GM21786 (cell line): Measurements from ENCODE around the gene URI1.
"Not testable (repeated sequence)": the region's sequence is repeated elsewhere in the genome, so short reads cannot be mapped to it uniquely, and the experiment has no call there.

Experiments
- ATAC-seq: cut with Tn5 transposase; IDR thresholded peaks from one replicate; pipeline ENCODE4 v1.9.1; 2021; ENCODE audit not compliant: unreplicated experiment

Gene URI1

DNA sequence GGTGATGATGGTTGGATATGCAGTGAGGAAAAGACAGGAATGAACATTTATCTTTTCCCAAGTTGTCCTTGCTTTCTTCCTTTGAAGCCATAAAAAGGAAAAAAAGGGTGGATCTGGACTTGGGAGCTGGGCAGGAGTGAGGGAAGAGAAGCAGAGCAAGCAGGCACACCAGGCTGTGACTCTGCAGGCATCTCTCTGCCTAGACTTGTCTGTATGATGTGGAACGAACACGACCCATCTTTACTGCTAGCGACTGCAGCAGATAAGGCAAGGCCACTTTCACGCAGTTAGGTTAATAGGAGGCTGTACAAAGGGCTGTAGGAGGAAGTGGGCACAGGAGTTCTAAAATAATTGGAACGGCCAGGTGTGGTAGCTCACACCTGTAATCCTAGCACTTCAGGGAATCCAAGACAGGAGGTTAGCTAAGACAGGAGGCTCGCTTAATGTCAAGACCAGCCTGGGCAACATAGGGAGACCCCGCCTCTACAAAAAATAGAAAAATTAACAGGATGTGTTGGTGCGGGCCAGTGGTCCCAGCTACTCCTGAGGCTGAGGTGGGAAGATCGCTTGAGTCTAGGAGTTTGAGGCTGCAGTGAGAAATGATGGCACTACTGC, 961 bp upstream of the URI1 start:
- ATAC-seq: no peak

DNA sequence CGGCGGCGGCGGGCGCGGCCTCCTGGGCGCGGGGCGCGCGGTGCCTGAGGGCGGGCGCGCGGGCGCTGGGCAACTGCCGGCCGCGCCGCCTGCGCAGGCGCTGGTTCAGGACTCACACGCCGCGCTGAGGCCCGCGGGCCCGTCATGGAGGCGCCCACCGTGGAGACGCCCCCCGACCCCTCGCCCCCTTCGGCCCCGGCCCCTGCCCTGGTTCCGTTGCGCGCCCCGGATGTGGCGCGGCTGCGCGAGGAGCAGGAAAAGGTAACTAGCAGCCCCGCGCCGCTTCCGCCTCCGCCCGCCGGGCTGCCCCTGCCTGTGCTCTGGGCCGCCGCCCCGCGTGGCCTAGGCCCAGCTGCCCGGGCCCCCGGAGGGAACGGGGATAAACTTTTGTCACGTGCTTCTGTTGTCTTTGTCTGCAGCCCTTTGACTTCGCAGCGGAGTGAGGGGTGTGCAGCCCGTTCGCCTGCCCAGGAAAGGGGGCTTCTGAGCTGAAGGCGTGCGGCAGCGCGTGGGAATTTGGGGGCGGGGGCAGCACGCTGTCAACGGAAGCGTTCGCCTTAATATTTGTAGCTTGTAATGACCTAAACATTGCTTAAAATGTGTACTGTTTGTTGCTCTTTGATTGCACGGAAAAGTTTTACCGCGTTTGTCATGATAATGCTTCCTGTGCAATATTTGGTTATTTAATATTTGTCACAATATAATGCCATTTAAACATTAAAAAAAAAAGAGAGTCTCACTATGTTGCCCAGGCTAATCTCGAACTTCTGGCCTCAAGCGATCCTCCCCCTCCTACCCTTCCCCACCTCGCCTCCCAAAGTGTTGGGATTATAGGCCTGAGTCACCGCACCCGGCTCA, 594 bp downstream of the URI1 start:
- peak; percentile 68 for ATAC-seq

DNA sequence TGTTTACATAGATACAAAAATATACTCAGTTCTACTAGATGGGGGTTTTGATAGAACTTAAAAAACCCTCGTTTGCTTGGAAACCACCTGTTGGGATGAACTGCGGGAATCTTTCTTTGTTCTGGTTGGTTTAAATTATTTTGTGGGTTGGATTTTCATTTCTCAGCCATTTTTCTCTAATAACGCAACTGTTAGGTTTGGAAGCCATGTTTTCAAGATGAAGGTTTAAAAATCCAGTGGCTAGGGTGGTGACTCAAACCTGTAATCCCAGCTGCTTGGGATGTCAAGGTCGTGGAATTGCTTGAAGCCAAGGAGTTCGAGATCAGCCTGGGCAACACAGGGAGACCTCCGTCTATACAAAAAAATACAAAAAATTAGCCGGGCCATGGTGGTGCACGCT, 1.6 kb downstream of the URI1 start:
- no peak for ATAC-seq

DNA sequence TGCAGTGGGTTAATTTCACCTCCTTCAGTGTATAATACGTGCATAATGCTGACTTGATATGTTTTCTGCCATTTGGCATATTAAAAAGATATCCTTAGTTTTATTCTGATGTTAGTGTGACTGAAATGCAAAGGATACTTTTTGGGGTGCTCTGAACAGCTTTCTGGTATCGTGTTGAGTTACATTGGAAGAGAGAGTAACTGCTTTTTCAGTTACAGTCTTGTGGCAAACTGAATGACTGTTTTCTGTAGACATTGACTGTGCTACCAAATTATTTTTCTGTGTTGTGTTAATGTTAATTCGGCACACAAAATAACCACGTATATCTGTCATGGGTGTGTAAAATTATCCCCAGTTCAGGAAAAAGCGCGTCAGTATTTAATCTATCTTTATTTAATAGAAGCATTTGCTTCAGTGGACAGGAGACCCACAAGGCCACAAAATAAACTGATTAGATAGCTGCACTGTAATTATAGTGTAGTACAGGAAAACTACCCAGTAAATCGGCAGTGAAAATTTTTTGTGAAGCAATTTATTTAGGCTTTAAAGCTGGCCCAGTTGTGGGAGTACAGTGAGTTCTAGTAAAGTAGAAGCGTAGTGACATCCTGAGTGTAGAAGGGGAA, 2.5 kb downstream of the URI1 start:
- ATAC-seq: no peak

DNA sequence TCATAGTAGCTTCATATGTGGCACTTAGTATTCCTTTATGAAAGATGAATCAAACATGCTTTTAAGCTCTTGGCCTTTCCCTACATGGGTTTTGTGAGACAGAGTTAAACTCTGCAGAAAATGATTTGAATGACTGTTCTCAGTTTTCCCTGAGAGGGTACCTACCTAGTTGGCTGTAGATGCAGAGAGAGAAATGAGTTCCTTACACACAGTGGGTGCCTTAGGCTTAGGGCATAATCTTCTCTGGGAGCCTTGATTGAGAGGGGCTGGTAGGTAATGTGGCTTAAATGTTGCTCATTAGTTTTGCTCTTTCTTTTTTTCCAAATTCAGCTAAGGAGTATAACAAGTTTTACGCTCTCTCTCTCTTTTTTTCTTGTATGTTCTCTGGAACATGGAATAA, 3.0 kb downstream of the URI1 start:
- no peak for ATAC-seq

DNA sequence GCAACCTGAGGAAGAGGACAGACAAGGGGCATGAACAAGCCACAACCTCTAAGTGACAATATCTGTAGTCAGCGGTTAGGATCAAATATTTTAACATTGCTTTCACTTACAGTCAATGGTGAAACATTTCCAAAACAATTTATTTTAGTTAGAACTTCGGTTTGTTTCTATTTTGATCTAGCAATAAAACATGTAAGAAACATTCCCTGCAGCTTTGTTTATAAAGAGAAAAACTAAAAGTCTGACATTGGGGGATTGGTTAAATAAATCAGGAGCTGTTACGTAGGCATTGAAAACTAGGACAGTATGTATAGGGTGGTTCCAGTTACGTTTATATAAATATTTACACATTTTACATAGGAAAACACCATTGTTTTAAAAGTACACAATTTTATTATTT, 3.4 kb downstream of the URI1 start:
- ATAC-seq: no peak

DNA sequence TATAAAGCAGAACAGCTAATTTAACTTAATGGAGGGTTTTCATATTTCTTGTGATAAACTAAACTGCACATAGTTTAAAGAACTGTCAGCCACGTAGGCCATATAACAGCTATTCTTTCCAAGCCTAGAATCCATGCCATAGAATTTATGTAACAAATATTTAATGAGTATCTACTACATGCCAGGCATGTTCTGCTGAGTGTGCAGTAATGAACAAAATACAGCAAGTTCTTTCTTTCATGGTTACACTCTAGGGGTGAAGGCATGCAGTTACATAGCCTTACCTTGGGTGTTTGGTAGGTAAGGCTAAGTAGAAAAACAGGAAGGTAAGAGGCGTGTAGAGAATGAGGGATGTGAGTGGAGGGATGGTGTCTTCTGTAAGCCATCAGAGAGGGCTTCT, 4.6 kb downstream of the URI1 start:
- ATAC-seq: no peak

DNA sequence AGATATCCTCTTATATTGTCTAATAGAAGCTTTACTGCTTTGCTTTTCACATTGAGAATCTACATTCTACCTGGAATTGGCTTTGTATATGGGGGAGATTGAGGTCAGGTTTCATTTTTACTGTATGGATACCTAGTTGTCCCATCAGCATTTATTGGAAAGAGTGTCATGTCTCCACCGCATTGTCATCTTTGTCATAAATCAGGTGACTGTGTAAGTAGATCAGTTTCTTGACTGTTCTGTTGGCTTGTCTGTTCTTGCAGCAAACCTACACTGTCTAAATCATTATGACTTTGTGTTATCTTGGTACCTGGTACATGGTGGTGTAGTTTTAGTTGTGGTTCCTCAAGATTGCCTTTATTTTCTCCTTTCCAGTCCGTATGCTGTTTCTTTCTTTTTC, 5.8 kb downstream of the URI1 start:
- no peak for ATAC-seq

DNA sequence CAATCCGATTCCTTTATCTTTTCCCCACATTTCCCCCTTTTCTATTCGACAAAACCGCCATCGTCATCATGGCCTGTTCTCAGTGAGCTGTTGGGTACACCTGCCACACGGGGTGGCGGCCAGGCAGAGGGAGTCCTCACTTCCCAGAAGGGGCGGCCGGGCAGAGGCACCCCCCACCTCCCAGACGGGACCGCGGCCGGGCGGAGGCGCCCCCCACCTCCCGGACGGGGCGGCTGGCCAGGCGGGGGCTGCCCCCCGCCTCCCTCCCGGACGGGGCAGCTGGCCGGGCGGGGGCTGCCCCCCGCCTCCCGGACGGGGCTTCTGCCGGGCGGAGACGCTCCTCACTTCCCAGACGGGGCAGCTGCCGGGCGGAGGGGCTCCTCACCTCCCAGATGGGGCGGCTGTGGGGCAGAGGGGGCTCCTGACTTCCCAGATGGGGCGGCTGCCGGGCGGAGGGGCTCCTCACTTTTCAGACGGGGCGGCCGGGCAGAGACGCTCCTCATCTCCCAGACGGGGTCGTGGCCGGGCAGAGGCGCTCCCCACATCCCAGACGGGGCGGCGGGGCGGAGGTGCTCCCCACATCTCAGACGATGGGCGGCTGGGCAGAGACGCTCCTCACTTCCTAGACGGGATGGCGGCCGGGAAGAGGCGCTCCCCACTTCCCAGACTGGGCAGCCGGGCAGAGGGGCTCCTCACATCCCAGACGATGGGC, 6.9 kb downstream of the URI1 start:
- not testable (repeated sequence) for ATAC-seq

DNA sequence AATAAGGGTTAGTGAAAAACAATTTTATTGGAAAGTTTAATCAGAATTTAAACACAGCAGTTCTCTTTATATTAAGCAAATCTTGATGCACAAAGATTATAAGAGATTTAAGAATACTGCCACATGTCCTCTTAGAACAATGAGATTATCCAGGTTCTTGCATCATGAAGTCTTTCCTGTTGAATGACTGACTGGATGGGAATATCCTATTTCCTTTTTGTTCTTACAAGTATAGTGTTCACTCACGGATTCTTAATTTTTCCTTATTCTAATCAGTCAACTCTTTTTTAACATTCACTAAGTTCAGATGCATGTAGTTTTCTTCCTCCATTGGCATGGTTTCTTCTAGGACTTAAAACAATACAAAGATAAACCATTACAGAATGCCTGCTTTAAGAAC, 10.1 kb downstream of the URI1 start:
- ATAC-seq: no peak

DNA sequence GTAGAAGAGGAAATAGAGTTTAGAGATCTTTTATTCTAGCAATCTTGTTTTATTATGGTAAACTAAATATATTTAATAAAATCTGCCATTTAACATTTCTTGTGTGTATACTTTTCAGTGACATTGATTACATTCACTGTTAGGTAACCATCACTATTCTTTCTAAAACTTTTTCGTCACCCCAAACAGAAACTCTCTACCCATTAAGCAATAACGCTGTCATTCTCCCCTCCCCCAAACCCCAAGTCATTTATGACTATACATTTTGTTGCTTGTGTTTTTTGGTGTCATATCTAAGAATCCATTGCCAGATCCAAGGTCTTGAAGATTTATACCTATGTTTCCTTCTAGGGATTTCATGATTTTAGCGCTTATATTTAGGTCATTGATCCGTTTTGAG, 10.6 kb downstream of the URI1 start:
- ATAC-seq: no peak

DNA sequence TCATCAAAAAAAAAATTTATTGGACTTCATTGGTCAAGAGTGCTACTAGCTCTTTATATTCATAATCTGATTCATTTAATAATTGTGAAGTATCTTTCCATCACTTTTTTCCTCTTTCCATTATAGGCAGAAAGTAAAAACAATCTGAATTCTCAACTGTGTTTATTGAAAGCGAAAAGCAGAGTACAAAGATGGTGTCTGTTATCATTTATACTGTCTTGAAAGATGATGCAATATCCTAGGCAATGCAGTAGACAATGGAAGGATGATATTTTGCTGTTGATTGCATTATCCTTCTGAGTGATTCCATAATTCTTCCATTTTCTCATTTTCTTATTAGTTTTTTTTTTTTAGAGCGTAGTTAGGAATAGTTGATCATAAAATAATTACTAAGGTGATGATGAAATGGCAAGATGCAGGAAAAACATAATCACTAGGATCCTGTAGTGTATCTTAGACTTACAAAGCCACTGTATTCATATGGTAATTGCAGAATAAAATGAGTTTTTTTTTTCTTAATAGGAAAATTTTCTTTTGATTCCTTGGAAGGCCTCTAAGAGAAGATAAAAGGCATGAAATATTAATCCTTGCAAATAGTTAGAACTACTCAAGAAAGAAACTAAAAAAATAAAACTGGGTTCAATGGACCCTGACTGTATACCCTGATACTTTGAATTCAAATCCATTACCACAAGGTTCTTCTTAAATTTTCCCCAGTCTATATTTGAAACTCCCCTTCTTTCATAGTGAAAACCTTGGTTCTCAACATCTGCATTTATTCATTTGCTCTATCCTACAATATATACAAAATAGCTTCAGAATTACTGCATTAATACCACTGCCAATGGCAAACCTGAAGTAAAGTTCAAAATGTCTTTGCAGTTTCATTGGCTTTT, 11.6 kb downstream of the URI1 start:
- no peak for ATAC-seq

DNA sequence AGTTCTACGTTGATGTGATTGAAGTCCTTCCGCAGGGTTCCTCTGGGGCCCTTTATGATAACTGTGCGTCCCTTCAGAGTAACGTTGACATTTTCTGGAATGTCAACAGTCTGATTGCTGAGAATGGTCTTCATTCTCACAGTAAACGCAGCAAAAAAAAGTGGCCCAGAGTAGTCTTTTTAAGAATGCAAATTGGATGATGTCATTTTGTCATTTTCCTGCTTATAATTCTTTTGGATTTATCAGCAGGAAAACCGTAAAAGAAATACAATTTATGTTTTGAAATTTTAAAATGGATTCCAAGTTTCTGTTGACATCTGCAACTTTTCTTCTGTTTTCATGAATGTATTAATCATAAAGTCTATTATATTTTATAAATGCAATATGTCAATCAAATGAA, 14.8 kb downstream of the URI1 start:
- no peak for ATAC-seq

DNA sequence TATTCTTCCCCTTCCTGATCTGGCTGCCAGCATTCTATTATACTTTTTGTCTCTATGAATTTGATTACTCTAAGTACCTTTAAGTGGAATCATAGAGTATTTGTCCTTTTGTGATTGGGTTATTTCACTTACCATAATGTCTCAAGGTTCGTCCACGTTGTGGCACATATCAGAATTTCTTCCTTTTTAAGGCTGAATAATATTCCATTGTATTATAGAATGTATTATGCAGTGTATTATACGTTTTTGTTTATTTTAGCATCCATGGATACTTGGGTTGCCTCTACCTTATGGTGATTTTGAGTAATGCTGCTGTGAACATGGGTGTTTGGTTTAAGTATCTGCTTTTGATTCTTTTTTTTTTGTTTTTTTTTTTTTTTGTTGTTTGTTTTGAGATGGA, 19.3 kb downstream of the URI1 start:
- no peak for ATAC-seq

DNA sequence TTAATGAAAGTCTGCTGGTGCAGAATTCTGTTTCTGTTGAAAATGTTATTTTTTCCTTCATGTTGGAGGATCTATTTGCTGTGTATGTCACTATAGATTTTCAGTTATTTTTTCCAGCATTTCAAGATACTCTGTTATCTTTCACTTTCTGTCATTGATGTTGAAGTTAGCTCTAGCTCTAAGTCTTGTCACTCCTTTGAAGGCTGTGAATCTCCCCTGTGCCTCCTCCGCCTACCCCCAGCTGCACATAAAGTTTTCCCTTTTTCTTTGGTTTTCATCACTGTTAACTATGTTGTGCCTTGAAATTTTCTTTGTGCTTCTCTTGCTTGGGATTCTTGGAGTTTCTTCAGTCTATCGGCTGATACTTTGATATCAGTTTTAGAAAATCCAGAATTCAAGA, 20.8 kb downstream of the URI1 start:
- ATAC-seq: no peak

DNA sequence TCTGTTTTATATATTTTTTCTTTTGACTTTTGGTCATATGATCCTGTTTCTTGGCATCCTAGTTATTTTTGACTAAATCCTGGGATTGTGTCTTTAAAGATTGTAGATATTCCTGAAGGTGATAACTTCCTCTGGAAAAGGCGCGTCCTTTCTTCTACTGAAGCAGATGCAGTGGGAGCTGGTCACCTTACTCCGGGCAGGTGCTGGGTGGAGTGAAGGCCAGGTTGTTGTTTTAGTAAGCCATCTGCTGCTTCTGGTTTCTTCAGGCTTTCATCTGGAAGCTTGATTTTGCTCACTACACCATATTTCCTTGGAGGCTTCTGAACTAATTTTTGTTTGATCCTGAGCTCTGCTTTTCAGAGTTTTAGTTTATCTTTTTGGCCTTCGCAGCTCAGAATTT, 21.5 kb downstream of the URI1 start:
- ATAC-seq: no peak

DNA sequence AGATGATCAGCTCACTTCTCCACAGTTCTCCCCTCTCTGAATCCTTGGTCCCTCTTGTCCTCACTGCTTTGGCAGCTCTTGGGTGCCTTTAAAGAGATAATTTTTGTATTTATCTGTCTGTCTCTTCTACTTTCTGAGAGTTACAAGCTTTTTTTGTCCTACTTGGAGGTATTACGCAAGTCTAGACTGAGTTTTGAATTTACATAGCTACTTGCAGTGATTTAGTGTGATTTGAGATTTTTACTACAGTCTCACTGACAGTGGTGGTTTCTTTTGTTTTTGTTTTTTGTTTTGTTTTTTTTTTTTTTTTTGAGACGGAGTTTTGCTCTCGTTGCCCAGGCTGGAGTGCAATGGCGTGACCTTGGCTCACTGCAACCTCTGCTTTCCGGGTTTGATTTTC, 22.1 kb downstream of the URI1 start:
- no peak for ATAC-seq

DNA sequence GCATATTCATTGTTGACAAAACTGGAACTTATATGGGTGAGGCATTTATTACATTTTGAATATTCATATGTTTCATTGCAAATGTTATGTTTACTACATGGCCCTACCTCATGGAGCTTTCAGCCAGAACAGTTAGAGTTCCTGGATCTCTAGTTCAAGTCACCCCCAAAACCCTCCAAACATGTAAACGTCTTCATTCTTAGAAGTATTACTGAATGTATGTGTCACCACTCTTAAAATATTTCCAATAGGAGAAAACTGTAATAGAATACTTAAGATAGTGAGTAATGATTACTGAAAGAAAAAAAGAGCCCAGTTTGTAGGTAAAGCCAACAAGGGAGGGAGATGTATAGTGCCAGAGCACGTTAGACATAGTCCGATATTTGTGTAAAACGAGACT, 23.5 kb downstream of the URI1 start:
- ATAC-seq: no peak

DNA sequence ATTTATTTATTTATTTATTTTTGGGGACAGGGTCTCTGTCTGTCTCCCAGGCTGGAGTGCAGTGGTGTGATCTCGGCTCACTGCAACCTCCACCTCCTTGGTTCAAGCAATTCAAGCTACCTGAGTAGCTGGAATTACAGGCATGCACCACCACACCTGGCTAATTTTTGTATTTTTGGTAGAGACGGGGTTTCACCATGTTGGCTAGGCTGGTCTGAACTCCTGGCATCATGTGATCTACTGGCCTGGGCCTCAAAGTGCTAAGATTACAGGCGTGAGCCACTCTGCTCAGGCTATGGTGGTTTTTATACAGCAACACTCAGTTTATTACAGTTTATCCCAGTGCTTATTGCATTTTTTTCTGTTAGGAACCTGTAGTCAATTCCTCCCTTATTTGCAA, 24.1 kb downstream of the URI1 start:
- not testable (repeated sequence) for ATAC-seq

DNA sequence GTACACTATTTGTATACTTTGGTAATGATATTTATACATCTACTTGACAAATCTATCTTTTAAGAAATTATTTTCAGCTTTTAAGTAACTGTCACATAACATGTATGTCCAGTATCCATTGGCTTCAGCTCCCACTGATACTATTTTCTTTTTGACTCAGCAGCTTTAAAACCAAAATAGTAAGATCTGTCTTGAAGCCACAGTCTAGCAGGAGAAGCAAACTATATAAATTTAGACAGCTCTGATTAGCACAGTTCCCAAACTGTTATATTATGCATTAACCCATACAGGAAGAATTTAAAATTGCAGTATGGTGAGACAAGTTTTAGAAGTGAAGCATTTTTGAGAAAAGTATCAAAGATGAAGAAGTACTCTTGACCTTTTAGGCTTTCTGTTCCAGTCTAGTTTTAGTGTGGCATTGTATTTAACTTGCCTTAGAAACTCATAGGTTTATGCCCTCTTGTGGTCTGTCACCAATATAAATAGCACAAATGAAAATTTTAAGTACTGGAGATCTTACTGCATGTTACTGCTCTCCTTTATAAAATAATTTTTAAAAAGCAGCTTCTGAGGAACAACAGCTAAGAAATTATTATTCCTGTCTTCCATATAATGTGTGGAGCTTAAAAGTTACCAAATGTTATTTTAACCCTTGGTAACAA, 24.7 kb downstream of the URI1 start:
- ATAC-seq: peak; percentile 50
